ENCODE measurements around the gene IFNAR1.

Gene IFNAR1

DNA sequence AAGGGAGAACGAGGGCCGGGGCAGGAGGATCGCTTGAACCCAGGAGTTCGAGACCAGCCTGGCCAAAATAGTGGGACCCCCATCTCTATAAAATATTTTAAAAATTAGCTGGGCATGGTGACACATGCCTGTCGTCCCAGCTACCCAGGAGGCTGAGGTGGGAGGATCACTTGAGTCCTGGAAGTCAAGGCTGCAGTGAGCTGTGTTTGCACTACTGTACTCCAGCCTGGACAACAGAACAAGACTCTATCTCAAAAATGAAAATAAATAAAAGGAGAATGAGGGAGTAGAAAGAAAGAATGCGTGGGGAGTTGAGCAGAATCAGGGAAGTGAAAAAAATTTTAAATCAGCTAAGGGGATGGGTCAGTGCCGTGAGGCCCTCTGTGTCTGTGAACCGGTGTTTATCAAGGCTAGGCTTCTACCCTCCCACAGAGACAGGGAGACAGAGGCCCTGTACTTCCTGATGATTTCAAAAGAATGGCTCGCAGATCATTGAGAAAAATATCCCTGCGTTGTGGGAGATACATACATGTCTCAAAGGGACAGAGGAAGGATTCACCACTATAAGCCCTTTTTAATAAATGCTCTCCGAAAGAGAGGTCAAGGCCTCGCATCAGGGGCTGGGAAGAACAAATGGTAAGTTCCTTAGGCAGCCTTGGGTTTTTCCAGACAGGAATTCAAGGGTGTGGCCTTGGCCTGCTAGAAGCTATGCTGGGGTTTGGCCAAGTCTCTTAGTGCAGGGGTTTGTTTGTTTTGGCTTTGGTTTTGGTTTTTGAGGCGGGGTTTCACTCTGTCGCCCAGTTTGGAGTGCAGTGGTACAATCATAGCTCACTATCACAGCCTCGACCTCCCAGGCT lies 37.9 kb upstream of the IFNAR1 start:
- no peak for DNase-seq (ENCODE audit: insufficient read length, low spot score)
- FAIRE-seq = no peak
- TF ChIP-seq, protein P1, sequence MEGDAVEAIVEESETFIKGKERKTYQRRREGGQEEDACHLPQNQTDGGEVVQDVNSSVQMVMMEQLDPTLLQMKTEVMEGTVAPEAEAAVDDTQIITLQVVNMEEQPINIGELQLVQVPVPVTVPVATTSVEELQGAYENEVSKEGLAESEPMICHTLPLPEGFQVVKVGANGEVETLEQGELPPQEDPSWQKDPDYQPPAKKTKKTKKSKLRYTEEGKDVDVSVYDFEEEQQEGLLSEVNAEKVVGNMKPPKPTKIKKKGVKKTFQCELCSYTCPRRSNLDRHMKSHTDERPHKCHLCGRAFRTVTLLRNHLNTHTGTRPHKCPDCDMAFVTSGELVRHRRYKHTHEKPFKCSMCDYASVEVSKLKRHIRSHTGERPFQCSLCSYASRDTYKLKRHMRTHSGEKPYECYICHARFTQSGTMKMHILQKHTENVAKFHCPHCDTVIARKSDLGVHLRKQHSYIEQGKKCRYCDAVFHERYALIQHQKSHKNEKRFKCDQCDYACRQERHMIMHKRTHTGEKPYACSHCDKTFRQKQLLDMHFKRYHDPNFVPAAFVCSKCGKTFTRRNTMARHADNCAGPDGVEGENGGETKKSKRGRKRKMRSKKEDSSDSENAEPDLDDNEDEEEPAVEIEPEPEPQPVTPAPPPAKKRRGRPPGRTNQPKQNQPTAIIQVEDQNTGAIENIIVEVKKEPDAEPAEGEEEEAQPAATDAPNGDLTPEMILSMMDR (IDR thresholded peaks at IDR 0.05; ENCODE audit: insufficient read depth, missing control alignments) = no peak

DNA sequence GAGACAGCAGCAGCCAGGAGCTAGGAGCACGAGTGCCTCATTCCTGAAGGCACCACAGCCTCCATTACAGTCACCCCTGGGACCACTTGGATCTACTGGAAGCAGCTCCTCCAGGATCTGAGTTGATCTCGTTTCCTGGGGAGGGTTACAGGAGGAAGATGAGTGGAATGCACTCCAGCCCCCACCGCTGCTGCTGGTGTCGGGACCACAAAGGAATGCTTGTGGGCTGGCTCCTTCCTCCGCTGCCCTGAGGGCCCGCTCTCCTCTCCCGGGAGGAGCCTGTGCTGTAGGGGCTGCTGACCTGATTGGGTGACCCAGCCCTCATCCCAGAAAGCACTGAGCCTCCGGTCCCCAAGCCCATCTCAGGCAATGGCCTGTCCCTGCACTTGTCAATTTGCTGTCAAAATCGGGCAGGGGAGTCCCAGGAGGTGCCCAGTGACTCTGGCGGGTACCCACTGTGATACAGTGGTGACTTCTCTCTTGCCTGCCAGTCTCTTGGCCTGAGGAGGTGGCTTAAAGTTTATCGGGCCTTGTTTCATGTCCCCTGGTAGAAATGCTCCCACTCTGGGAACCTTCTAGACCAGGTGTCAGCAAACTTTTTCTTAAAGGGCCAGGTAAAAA lies 35.5 kb upstream of the IFNAR1 start:
- FAIRE-seq (no peak), DNase-seq (ENCODE audit: insufficient read length, low spot score) (no peak)
- TF ChIP-seq, protein P1 (IDR thresholded peaks at IDR 0.05; ENCODE audit: insufficient read depth, missing control alignments) = no peak

GRCh38 chr21:33290441-33290840 lies 34.3 kb upstream of the IFNAR1 start:
- FAIRE-seq (no peak), DNase-seq (ENCODE audit: insufficient read length, low spot score) (no peak)
- TF ChIP-seq, protein P1 (IDR thresholded peaks at IDR 0.05; ENCODE audit: insufficient read depth, missing control alignments) = no peak

DNA sequence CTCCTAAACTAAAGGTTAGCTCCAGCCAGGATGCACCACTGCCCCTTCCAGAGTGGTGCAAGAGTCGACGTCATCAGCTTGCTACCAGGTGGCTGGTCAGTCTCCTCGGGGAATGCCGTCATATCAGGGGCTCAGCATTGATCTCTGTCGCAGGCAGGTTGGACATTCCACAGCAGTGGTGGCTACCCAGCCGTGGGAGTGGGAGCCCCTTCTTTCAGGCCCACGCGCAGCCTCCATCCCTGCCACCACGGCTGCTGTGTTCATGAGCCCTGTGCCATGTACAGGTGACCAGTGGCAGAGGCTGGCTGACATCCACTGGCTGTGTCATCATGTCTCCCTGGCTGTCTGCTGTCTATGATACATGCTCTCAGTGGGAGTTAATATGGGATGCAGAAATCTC lies 33.1 kb upstream of the IFNAR1 start:
- FAIRE-seq (no peak), DNase-seq (ENCODE audit: insufficient read length, low spot score) (no peak)
- TF ChIP-seq, protein P1 (IDR thresholded peaks at IDR 0.05; ENCODE audit: insufficient read depth, missing control alignments) = no peak

GRCh38 chr21:33292724-33293123 lies 32.0 kb upstream of the IFNAR1 start:
- no peak for DNase-seq (ENCODE audit: insufficient read length, low spot score)
- no peak for FAIRE-seq
- TF ChIP-seq, protein P1 (IDR thresholded peaks at IDR 0.05; ENCODE audit: insufficient read depth, missing control alignments) = no peak

GRCh38 chr21:33293136-33293535 lies 31.6 kb upstream of the IFNAR1 start:
- TF ChIP-seq, protein P1 (IDR thresholded peaks at IDR 0.05; ENCODE audit: insufficient read depth, missing control alignments) = no peak
- no peak for FAIRE-seq
- no peak for DNase-seq (ENCODE audit: insufficient read length, low spot score)

DNA sequence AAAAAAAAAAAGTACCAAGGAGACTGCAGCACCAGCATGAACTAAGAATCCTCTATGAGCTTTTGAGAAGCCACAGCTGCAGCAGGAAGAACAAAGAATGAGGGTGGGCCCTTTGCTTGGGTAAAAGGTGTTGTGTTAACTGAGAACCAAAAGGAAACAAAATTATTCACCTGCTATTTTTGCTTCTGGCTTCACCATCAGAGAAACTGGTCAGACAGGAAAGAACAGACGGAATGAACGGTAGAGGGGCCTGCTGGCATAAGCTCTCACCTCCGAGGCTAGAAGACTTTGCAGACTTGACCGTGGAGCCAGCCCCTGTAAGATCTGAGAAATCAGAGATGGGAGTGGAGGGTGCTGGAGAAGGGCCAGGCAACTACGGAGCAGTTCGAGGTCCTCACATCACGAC lies 31.0 kb upstream of the IFNAR1 start:
- no peak for DNase-seq (ENCODE audit: insufficient read length, low spot score)

More for the DNA sequence above, 31.0 kb upstream of the IFNAR1 start:
- TF ChIP-seq, protein P1 (IDR thresholded peaks at IDR 0.05; ENCODE audit: insufficient read depth, missing control alignments) = no peak
- FAIRE-seq = no peak

Data from D721Med (cell line).